HS-27A (cell line): ENCODE data around the gene RPRD2.

Experiments used
- DNase-seq: peaks from one replicate; pipeline ENCODE4 v3.0.0-alpha.2; 2012; ENCODE audit warnings: low read depth, missing footprints

Gene RPRD2

DNA sequence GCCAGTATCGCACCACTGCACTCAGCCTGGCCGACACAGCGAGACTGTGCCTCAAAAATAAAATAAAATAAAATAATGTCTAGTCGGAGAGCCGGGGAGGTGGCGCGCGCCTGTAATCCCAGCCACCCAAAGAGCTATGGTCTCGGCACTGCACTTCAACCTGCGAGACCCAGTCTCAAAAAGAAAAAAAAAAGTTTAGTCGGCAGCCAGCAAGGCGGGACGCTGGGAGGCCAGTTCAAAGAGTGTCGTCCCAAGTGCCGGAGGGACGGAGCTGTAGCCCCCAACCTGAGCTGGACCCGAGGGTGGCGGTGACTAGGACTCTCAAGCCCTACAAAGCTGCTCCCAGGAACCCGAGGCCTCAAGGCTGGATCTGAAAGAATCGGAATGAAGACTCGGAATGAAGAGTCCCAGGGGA is 151.0 kb downstream of the RPRD2 start:
- DNase-seq, result no peak

DNA sequence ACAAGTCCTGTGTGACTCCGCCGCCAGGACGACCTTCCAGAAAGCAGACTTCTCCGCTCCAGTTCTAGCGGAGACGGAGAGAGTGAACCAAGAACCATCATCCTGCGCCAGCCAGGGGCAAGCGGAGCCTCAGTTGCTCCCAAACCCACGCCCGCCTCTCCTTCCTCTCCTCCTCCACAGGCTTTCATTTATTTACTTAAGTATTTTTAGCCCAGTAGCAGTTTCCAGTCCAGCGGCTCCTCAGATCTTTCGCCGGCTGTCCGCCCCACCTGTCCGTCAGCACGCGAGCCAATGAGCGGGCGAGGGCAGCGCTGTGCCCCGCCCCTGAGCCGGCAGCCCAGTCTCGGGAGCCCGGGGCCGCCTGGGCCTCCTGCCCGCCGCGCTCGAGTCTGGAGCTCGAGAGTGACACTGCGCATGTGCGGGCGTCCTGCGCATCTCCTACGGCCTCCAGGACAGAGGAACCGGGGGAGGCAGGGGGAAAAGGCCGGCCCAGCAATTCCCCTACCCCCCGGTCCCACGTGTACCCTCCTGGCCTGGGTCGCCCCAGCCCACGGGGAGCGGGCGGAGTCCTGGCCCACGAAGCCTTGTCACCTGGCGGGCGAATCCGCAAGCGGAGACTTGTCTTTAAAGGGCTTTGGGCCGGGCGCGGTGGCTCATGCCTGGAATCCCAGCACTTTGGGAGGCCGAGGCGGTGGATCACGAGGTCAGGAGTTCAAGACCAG is 151.5 kb downstream of the RPRD2 start, which contains the start of gene FALEC:
FALEC (plus strand) TSS at position 425 of the 722 bp plus-strand sequence.
- peak; percentile 83 for DNase-seq

GRCh38 chr1:150516050-150516591 is 152.2 kb downstream of the RPRD2 start:
- no peak for DNase-seq

DNA sequence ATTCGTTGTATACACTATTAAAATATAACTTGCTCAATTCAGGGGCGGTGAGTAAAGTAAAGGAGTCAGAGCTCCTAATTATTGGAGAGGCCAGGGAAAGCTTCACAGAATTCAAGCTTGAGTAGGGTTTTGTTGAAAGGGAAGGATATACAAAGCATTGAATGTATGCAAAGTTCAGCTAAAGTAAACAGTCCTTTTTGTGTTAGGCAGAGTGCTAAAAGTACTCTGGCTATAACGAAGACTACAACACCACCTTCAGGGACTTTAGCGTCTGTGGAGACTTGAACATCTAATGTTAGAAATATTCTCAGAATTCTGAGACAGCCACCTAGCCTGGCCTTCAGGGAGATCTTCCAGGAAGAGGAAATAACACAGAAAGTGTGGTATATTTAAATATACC is 152.7 kb downstream of the RPRD2 start:
- no peak for DNase-seq

- DNase-seq, result no peak
Measured at GRCh38 chr1:150521196-150521968, 157.4 kb downstream of the RPRD2 start.

DNA sequence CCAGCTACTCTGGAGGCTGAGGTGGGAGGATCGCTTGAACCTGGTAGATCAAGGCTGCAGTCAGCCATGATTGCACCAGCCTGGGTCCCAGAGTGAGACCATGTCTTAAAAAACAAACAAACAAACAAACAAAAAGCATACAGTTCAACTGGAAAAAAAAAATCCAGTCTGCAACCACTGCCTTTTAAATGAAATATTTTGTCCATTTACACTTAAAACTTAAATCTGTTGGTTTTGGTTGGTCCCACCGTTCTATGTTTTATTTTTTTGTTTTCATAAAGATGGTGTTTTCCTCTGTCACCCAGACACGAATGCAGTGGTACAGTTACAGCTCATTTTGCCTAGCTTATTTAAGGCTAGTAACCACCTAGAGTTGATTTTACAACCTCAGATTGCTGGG is 161.4 kb downstream of the RPRD2 start:
- DNase-seq, result no peak
